HCT116 (cell line): Measurements from ENCODE around the gene KNL1.

Experiments used
- ELF1 ChIP-seq: IDR thresholded peaks from 2 replicates; pipeline ENCODE4 v1.6.1; 2012; ENCODE audit warnings: low read depth, borderline replicate concordance
- POLR2A ChIP-seq: IDR thresholded peaks from 2 replicates; pipeline ENCODE4 v1.7.0; 2011; ENCODE audit warnings: borderline replicate concordance; ENCODE audit not compliant: insufficient read depth, insufficient read length; ENCODE audit errors: extremely low read depth
- POLR2AphosphoS5 ChIP-seq: IDR thresholded peaks from 2 replicates; pipeline ENCODE4 v1.6.1; 2011; ENCODE audit warnings: mild to moderate bottlenecking, low read depth, low read length, moderate library complexity
- SIN3A ChIP-seq: IDR thresholded peaks from 2 replicates; pipeline ENCODE4 v1.6.1; 2012; ENCODE audit warnings: low read depth
- TF ChIP-seq, protein P1 (sequence below), 3 experiments: fragments of 200-600 bp in 1 of 3; sonication (generic) in 1 of 3; IDR thresholded peaks in 2 of 3; conservative IDR thresholded peaks in 1 of 3; 2 replicates each; pipeline ENCODE4 v1.5.1; 2012 to 2017; ENCODE audit warnings: low read depth in 2 of 3, low read length in 2 of 3, antibody characterized with exemption in 1 of 3, borderline replicate concordance in 1 of 3, control low read depth in 1 of 3, mild to moderate bottlenecking in 1 of 3, mixed read lengths in 1 of 3, mixed run types in 1 of 3, moderate library complexity in 1 of 3; ENCODE audit not compliant: insufficient read depth in 1 of 3
- TF ChIP-seq, protein P2 (sequence below): IDR thresholded peaks from 2 replicates; pipeline ENCODE4 v1.6.1; 2012

DNA sequence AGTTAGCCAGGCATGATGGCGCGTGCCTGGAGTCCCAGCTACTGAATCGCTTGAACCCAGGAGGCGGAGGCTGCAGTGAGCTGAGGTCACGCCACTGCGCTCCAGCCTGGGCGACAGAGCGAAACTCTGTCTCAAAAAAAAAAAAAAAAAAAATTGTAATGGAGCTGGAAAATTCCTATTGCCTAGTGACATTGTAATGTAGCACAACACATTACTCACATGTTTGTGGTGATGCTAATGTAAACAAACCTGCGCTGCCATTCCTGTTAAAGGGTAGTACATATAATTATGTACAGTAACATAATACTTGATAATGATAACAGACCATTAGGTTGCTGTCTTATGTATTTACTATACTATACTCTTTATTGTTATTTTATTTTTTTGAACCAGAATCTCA is 39.1 kb downstream of the KNL1 start:
- TF ChIP-seq, protein P1, sequence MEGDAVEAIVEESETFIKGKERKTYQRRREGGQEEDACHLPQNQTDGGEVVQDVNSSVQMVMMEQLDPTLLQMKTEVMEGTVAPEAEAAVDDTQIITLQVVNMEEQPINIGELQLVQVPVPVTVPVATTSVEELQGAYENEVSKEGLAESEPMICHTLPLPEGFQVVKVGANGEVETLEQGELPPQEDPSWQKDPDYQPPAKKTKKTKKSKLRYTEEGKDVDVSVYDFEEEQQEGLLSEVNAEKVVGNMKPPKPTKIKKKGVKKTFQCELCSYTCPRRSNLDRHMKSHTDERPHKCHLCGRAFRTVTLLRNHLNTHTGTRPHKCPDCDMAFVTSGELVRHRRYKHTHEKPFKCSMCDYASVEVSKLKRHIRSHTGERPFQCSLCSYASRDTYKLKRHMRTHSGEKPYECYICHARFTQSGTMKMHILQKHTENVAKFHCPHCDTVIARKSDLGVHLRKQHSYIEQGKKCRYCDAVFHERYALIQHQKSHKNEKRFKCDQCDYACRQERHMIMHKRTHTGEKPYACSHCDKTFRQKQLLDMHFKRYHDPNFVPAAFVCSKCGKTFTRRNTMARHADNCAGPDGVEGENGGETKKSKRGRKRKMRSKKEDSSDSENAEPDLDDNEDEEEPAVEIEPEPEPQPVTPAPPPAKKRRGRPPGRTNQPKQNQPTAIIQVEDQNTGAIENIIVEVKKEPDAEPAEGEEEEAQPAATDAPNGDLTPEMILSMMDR (IDR thresholded peaks at IDR 0.05 in 2 of 3, conservative IDR thresholded peaks at IDR 0.05 in 1 of 3; ENCODE audit: borderline replicate concordance in 1 of 3, insufficient read depth in 1 of 3, low read depth in 2 of 3, low read length in 2 of 3) = no peak
- TF ChIP-seq POLR2AphosphoS5 (no peak), ELF1 (no peak), POLR2A (no peak), SIN3A (no peak)
- TF ChIP-seq, protein P2, sequence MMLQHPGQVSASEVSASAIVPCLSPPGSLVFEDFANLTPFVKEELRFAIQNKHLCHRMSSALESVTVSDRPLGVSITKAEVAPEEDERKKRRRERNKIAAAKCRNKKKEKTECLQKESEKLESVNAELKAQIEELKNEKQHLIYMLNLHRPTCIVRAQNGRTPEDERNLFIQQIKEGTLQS = no peak
